HCT116 (cell line): ENCODE data around the gene AGAP1. TPM values are rescaled to one million over a fixed set of nuclear protein-coding genes. Genes with fewer than 3 reads are reported as not detected.

Source experiments
- ATAC-seq: fragments of 200-7000 bp; cut with Tn5 transposase; 2 replicates; pipeline ENCODE4 v1.9.1; 2020; ENCODE audit warnings: mild to moderate bottlenecking, moderate library complexity
- BruUV-seq: library from RNA; stranded (reverse); fragments of 400-500 nt; replicated peaks from 2 replicates; lab custom pipeline; 2021; lab: Mats Ljungman, UMichigan
- CTCF ChIA-PET: fragments of 300-600 bp; sonication (Branson Sonifier 250); formaldehyde crosslinking; loops from one replicate; lab custom pipeline; 2021; ENCODE audit warnings: antibody characterized with exemption; lab: Charles Lee
- POLR2A ChIA-PET: fragments of 300-600, 350-600 bp; sonication (Branson Sonifier 250); formaldehyde crosslinking; loops from one replicate; lab custom pipeline; 2021; ENCODE audit warnings: antibody characterized with exemption; lab: Charles Lee
- RAD21 ChIA-PET, 2 experiments: fragments of 300-600 bp; sonication (Branson Sonifier 250); formaldehyde crosslinking; loops; one replicate each; lab custom pipeline; 2023; ENCODE audit warnings: low total read pairs in 2 of 2; ENCODE audit not compliant: uncharacterized antibody in 2 of 2, unreplicated experiment in 2 of 2, low non-redundant PET in 1 of 2; lab: Charles Lee
- DNase-seq: peaks from one replicate; pipeline ENCODE4 v3.0.0-alpha.2; 2010; ENCODE audit warnings: low read depth, low spot score
- H2AFZ ChIP-seq: fragments of 200-600 bp; shearing (Covaris generic), sonication (generic); 2 replicates; pipeline ENCODE4 v1.6.1; 2017; ENCODE audit warnings: low read depth, mixed run types, mixed read lengths, antibody characterized with exemption, low read length; ENCODE audit not compliant: poor library complexity, severe bottlenecking
- H3K27ac ChIP-seq: 2 replicates; pipeline ENCODE4 v1.5.1; 2012; ENCODE audit warnings: low read depth, low read length
- H3K27me3 ChIP-seq: fragments of 200-600 bp; sonication (generic); 2 replicates; pipeline ENCODE4 v1.6.1; 2016; ENCODE audit warnings: mixed run types, low read length, mixed read lengths; ENCODE audit not compliant: insufficient read depth
- H3K36me3 ChIP-seq, 2 experiments: fragments of 200-500 bp in 1 of 2; fragments of 200-600 bp in 1 of 2; sonication (Bioruptor generic) in 1 of 2; sonication (generic) in 1 of 2; 2 replicates each; pipeline versions ENCODE4 v1.5.1 to v1.6.1; 2014 to 2016; ENCODE audit warnings: low read length in 2 of 2, inconsistent platforms in 1 of 2, mixed read lengths in 1 of 2, mixed run types in 1 of 2; ENCODE audit not compliant: insufficient read depth in 2 of 2, control insufficient read depth in 1 of 2
- H3K4me1 ChIP-seq, 2 experiments: fragments of 200-600 bp in 1 of 2; sonication (generic) in 1 of 2; 2 replicates each; pipeline versions ENCODE4 v1.5.1 to v1.6.1; 2012 to 2017; ENCODE audit warnings: low read length in 2 of 2, inconsistent platforms in 1 of 2, mild to moderate bottlenecking in 1 of 2, mixed read lengths in 1 of 2, mixed run types in 1 of 2, moderate library complexity in 1 of 2; ENCODE audit not compliant: insufficient read depth in 2 of 2, control insufficient read depth in 1 of 2
- H3K4me2 ChIP-seq: fragments of 200-600 bp; sonication (generic); 2 replicates; pipeline ENCODE4 v1.6.1; 2017; ENCODE audit warnings: mixed run types, low read length, mixed read lengths
- H3K4me3 ChIP-seq, 2 experiments: fragments of 200-600 bp in 1 of 2; sonication (generic) in 1 of 2; replicated peaks in 1 of 2; 2 replicates each; pipeline ENCODE4 v1.5.1; 2011 to 2016; ENCODE audit warnings: low read length in 2 of 2, control low read depth in 1 of 2, low read depth in 1 of 2, mild to moderate bottlenecking in 1 of 2, mixed read lengths in 1 of 2, mixed run types in 1 of 2
- H3K79me2 ChIP-seq: fragments of 200-600 bp; sonication (generic); 2 replicates; pipeline ENCODE4 v1.6.1; 2017; ENCODE audit warnings: mild to moderate bottlenecking, mixed run types, low read length, moderate library complexity, mixed read lengths; ENCODE audit not compliant: insufficient read depth
- H3K9ac ChIP-seq: fragments of 200-600 bp; sonication (generic); 2 replicates; pipeline ENCODE4 v1.6.1; 2016; ENCODE audit warnings: low read length, mixed read lengths
- H3K9me2 ChIP-seq: fragments of 200-600 bp; sonication (generic), shearing (Covaris generic); 2 replicates; pipeline ENCODE4 v1.6.1; 2017; ENCODE audit warnings: mixed run types, mild to moderate bottlenecking, moderate library complexity; ENCODE audit not compliant: insufficient read depth
- H3K9me3 ChIP-seq, 2 experiments: fragments of 200-500 bp in 1 of 2; fragments of 200-600 bp in 1 of 2; sonication (Bioruptor generic) in 1 of 2; sonication (generic) in 1 of 2; 2 replicates each; pipeline ENCODE4 v1.6.1; 2014 to 2017; ENCODE audit warnings: low read length in 2 of 2, mixed read lengths in 2 of 2, inconsistent platforms in 1 of 2, low read depth in 1 of 2, mild to moderate bottlenecking in 1 of 2, mixed run types in 1 of 2, moderate library complexity in 1 of 2; ENCODE audit not compliant: control insufficient read depth in 1 of 2, insufficient read depth in 1 of 2
- H4K20me1 ChIP-seq: fragments of 200-600 bp; sonication (generic), shearing (Covaris generic); 2 replicates; pipeline ENCODE4 v1.6.1; 2017; ENCODE audit warnings: mixed run types, mild to moderate bottlenecking, moderate library complexity; ENCODE audit not compliant: insufficient read depth
- CBX3 ChIP-seq: IDR thresholded peaks from 2 replicates; pipeline ENCODE4 v1.6.1; 2012; ENCODE audit warnings: low read depth
- EGR1 ChIP-seq: IDR thresholded peaks from 2 replicates; pipeline ENCODE4 v1.6.1; 2012; ENCODE audit warnings: low read depth
- EZH2 ChIP-seq: fragments of 200-600 bp; sonication (generic); IDR thresholded peaks from 2 replicates; pipeline ENCODE4 v1.6.1; 2017; ENCODE audit warnings: antibody characterized with exemption, mixed run types
- EZH2phosphoT487 ChIP-seq: fragments of 200-600 bp; IDR thresholded peaks from 2 replicates; pipeline ENCODE4 v1.6.1; 2018; ENCODE audit warnings: antibody characterized with exemption, borderline replicate concordance
- FOSL1 ChIP-seq: IDR thresholded peaks from 2 replicates; pipeline ENCODE4 v1.6.1; 2012; ENCODE audit warnings: low read depth
- POLR2A ChIP-seq: IDR thresholded peaks from 2 replicates; pipeline ENCODE4 v1.7.0; 2011; ENCODE audit warnings: borderline replicate concordance; ENCODE audit not compliant: insufficient read depth, insufficient read length; ENCODE audit errors: extremely low read depth
- SP1 ChIP-seq: IDR thresholded peaks from 2 replicates; pipeline ENCODE4 v1.6.1; 2012; ENCODE audit warnings: low read depth
- TCF7L2 ChIP-seq: IDR thresholded peaks from 2 replicates; pipeline ENCODE4 v1.7.0; 2011; ENCODE audit warnings: borderline replicate concordance, inconsistent platforms; ENCODE audit not compliant: insufficient read depth, insufficient read length; ENCODE audit errors: extremely low read depth
- ZFX ChIP-seq: fragments of 450-650 bp; IDR thresholded peaks from 2 replicates; pipeline ENCODE4 v1.6.1; 2017
- ZNF274 ChIP-seq: fragments of 200-500 bp; sonication (Bioruptor generic); IDR thresholded peaks from 2 replicates; pipeline ENCODE4 v1.6.1; 2014; ENCODE audit warnings: mild to moderate bottlenecking, low read depth, low read length, inconsistent platforms
- intact Hi-C: fragments of 100-400 bp; cut with micrococcal nuclease; formaldehyde crosslinking; loops from 2 replicates; pipeline ENCODE4 v1.10.0; 2022
- total RNA-seq: library from RNA; stranded (reverse); gene quantifications from one replicate; pipeline ENCODE4 v1.2.1, GENCODE V29; 2021; ENCODE audit not compliant: unreplicated experiment
- TF ChIP-seq, protein P1 (sequence below), 3 experiments: fragments of 200-600 bp in 1 of 3; sonication (generic) in 1 of 3; IDR thresholded peaks in 2 of 3; conservative IDR thresholded peaks in 1 of 3; 2 replicates each; pipeline ENCODE4 v1.5.1; 2012 to 2017; ENCODE audit warnings: low read depth in 2 of 3, low read length in 2 of 3, antibody characterized with exemption in 1 of 3, borderline replicate concordance in 1 of 3, control low read depth in 1 of 3, mild to moderate bottlenecking in 1 of 3, mixed read lengths in 1 of 3, mixed run types in 1 of 3, moderate library complexity in 1 of 3; ENCODE audit not compliant: insufficient read depth in 1 of 3
- TF ChIP-seq, protein P2 (sequence below): IDR thresholded peaks from 2 replicates; pipeline ENCODE4 v1.6.1; 2012; ENCODE audit warnings: low read depth
- TF ChIP-seq, protein P3 (sequence below): IDR thresholded peaks from 2 replicates; pipeline ENCODE4 v1.6.1; 2012

The AGAP1 gene
- total RNA-seq, 1 experiment from 2014 or later: 43.8 TPM

DNA sequence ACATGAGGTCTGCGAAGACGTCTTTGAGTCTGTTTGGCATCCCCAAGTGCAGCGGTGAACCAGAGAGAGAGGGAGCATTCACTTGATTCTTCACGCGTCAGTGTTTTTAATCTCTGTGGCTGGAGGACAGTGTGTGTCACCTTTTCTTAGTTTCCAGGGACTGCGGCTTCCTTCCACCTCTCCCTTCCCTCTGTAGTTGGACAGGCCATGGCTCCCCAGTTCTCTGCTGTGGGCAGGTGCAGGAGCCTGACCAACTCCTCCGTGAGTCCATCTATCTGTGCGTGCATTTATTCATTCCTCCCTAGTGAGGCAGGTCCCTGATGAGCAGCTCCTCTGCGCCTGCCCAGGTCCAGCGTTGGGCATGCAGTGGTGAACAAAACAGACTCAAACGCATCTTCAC is 42.9 kb downstream of the AGAP1 start (continued):
- no peak for TF ChIP-seq TCF7L2
- TF ChIP-seq EZH2: no peak
- no peak for TF ChIP-seq SP1
- TF ChIP-seq, all 23 proteins: peak for 0

DNA sequence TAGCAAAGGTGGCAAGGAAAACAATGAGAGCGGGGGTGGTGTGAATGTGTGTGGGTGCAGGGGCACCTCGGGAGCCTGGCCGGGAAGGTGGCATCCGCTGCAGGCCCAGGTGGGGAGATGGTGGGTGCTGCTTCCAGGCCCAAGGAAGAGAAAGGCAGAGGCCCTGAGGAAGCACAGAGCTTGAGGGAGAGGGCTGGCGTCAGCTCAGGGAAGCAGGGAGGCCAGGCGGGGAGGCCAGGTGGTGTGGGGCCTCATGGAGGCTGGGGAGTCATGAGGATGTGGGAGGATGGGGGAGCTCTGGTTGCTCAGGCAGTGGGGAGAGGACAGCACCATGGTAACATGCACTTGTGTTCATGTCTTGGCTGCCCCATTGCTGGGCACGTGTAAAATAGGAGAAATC is 43.3 kb downstream of the AGAP1 start:
- H3K4me1 ChIP-seq: no peaks in the 10 kb centered on the region; a peak in 1 of 4 replicates
- no TSS peak for BruUV-seq
- no peak overlapping the region for H3K9ac ChIP-seq
- intact Hi-C loops: no loop called here
- no peaks in the 10 kb centered on the region for H3K9me2 ChIP-seq
- no peak overlapping the region for H3K27ac ChIP-seq
- no peak overlapping the region for H3K4me3 ChIP-seq
- CTCF ChIA-PET: no interaction called here
- POLR2A ChIA-PET: no interaction called here
- no peak for ATAC-seq
- no peak overlapping the region for H3K4me2 ChIP-seq
- TF ChIP-seq, protein P1, sequence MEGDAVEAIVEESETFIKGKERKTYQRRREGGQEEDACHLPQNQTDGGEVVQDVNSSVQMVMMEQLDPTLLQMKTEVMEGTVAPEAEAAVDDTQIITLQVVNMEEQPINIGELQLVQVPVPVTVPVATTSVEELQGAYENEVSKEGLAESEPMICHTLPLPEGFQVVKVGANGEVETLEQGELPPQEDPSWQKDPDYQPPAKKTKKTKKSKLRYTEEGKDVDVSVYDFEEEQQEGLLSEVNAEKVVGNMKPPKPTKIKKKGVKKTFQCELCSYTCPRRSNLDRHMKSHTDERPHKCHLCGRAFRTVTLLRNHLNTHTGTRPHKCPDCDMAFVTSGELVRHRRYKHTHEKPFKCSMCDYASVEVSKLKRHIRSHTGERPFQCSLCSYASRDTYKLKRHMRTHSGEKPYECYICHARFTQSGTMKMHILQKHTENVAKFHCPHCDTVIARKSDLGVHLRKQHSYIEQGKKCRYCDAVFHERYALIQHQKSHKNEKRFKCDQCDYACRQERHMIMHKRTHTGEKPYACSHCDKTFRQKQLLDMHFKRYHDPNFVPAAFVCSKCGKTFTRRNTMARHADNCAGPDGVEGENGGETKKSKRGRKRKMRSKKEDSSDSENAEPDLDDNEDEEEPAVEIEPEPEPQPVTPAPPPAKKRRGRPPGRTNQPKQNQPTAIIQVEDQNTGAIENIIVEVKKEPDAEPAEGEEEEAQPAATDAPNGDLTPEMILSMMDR (IDR thresholded peaks at IDR 0.05 in 2 of 3, conservative IDR thresholded peaks at IDR 0.05 in 1 of 3; ENCODE audit: borderline replicate concordance in 1 of 3, insufficient read depth in 1 of 3, low read depth in 2 of 3, low read length in 2 of 3): no peak
- TF ChIP-seq POLR2A (no peak), EZH2phosphoT487 (no peak), EGR1 (no peak), CBX3 (no peak), ZFX (no peak), FOSL1 (no peak), ZNF274 (no peak)
- TF ChIP-seq, protein P2, sequence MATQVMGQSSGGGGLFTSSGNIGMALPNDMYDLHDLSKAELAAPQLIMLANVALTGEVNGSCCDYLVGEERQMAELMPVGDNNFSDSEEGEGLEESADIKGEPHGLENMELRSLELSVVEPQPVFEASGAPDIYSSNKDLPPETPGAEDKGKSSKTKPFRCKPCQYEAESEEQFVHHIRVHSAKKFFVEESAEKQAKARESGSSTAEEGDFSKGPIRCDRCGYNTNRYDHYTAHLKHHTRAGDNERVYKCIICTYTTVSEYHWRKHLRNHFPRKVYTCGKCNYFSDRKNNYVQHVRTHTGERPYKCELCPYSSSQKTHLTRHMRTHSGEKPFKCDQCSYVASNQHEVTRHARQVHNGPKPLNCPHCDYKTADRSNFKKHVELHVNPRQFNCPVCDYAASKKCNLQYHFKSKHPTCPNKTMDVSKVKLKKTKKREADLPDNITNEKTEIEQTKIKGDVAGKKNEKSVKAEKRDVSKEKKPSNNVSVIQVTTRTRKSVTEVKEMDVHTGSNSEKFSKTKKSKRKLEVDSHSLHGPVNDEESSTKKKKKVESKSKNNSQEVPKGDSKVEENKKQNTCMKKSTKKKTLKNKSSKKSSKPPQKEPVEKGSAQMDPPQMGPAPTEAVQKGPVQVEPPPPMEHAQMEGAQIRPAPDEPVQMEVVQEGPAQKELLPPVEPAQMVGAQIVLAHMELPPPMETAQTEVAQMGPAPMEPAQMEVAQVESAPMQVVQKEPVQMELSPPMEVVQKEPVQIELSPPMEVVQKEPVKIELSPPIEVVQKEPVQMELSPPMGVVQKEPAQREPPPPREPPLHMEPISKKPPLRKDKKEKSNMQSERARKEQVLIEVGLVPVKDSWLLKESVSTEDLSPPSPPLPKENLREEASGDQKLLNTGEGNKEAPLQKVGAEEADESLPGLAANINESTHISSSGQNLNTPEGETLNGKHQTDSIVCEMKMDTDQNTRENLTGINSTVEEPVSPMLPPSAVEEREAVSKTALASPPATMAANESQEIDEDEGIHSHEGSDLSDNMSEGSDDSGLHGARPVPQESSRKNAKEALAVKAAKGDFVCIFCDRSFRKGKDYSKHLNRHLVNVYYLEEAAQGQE: no peak
- TF ChIP-seq, protein P3, sequence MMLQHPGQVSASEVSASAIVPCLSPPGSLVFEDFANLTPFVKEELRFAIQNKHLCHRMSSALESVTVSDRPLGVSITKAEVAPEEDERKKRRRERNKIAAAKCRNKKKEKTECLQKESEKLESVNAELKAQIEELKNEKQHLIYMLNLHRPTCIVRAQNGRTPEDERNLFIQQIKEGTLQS: no peak
- RAD21 ChIA-PET: no interaction called here
- no peak overlapping the region for H2AFZ ChIP-seq
- no peaks in the 10 kb centered on the region for H3K9me3 ChIP-seq
- DNase-seq: no peak
- H4K20me1 ChIP-seq: peaks cover 21% of the 10 kb centered on the region
- H3K36me3 ChIP-seq: no peaks in the 10 kb centered on the region
- peaks cover 92% of the 10 kb centered on the region for H3K79me2 ChIP-seq
- H3K27me3 ChIP-seq: no peaks in the 10 kb centered on the region
